ENCODE results near the gene AP4M1.

DNA sequence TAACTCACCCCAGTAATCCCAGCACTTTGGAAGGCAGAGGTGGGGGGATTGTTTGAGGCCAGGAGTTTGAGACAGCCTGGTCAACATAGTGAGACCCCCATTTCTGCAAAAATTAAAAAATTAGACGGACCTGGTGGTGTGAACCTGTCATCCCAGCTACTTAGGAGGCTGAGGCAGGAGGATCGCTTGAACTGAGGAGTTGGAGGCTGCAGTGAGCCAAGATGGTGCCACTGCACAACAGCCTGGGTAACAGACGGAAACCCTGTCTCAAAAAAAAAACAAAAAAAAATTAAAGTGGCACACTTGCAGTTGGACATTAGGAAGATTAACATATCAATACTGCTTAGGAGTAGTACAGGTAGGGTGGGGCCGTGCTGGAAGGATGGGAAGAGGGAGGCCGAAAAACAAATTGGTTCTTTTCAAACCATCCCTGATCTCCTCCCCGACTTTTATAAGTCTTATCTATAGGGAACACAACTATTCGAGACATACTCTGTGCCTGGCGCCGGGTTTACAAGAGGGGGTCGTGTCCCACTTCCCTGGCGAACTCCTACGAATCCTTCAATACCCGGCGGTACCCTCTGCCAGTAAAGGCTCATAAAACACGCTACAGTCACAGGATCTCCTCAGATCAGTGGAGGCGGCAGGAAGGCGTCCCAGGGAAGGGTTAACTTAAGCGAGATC lies 17.1 kb downstream of the AP4M1 start:
- no peak for TF ChIP-seq CTCF (IDR thresholded peaks at IDR 0.05; ENCODE audit: insufficient read depth, low read depth, low read length)
- no peak for TF ChIP-seq EZH2 (IDR thresholded peaks at IDR 0.05; ENCODE audit: insufficient read depth, low read length)

Data from astrocyte (in vitro differentiated cells and primary cell).